ENCODE data around the gene MARS1. TPM values are rescaled to one million over a fixed set of nuclear protein-coding genes. Genes with fewer than 3 reads are reported as not detected.
A peak's percentile ranks its signal among the peaks of the same experiment; 100 is the strongest.

Gene MARS1
- total RNA-seq, 3 donors from 2014 or later (not counting 1 experiment from before 2014, with no cell fraction given): 200 to 237 (median 218) TPM

GRCh38 chr12:57523706-57524614 lies 36.1 kb downstream of the MARS1 start:
- Histone ChIP-seq H3K36me3 (ENCODE audit: control insufficient read depth, insufficient read depth, low read length) (peaks cover 35% of the 10 kb centered on the region), H3K27me3 (ENCODE audit: control insufficient read depth, insufficient read depth, low read length) (no peaks in the 10 kb centered on the region), H3K4me3 (ENCODE audit: low read length) (peak overlapping the region; percentile 71), H3K4me1 (ENCODE audit: control insufficient read depth, insufficient read depth, low read length) (peaks cover 53% of the 10 kb centered on the region), H3K27ac (ENCODE audit: low read length) (peak overlapping the region; percentile 79), H3K9me3 (ENCODE audit: control insufficient read depth, insufficient read depth, low read length) (no peaks in the 10 kb centered on the region)
- no peak for TF ChIP-seq CTCF (IDR thresholded peaks at IDR 0.05)
- Mint-ChIP-seq H3K4me3 (peak overlapping the region; percentile 91), H3K4me1 (peaks cover 24 to 74% of the 10 kb centered on the region in 2 donors), H3K9me3 (no peaks in the 10 kb centered on the region), H3K27ac (peak overlapping the region; percentile 86 to 99), H3K27me3 (ENCODE audit: low read depth in 2 of 2) (no peaks in the 10 kb centered on the region), H3K36me3 (no peaks in the 10 kb centered on the region)
- ATAC-seq (no peak), DNase-seq (peak in 1 of 2 donors; percentile 63)
- intact Hi-C loops (cut with micrococcal nuclease): loop anchor here (2.0 to 5.0 kb wide), 2 partner anchors 37 to 168 kb away; partner anchors contain the start of gene OS9
- 77% methylated on average over 14 of the region's 14 CpGs for WGBS (ENCODE audit: insufficient coverage)

GRCh38 chr12:57524814-57525614 lies 37.1 kb downstream of the MARS1 start:
- no peaks in the 10 kb centered on the region for H3K27me3 Mint-ChIP-seq (ENCODE audit: low read depth in 2 of 2)
- H3K4me3 ChIP-seq (ENCODE audit: low read length): no peak overlapping the region
- peaks cover 5% of the 10 kb centered on the region for H3K36me3 Mint-ChIP-seq
- no peak for DNase-seq
- peak overlapping the region; percentile 86 to 99 for H3K27ac Mint-ChIP-seq
- H3K27me3 ChIP-seq (ENCODE audit: control insufficient read depth, insufficient read depth, low read length): no peaks in the 10 kb centered on the region
- no peaks in the 10 kb centered on the region for H3K9me3 Mint-ChIP-seq
- H3K4me1 ChIP-seq (ENCODE audit: control insufficient read depth, insufficient read depth, low read length): peaks cover 42% of the 10 kb centered on the region
- H3K9me3 ChIP-seq (ENCODE audit: control insufficient read depth, insufficient read depth, low read length): no peaks in the 10 kb centered on the region
- no peak overlapping the region for H3K27ac ChIP-seq (ENCODE audit: low read length)
- peak overlapping the region; percentile 91 for H3K4me3 Mint-ChIP-seq
- 88% methylated on average over 11 of the region's 11 CpGs for WGBS (ENCODE audit: insufficient coverage)
- intact Hi-C loops (cut with micrococcal nuclease): loop anchor here (5.0 kb wide), 1 partner anchor 167 kb away; the partner anchor contains the start of gene OS9
- H3K36me3 ChIP-seq (ENCODE audit: control insufficient read depth, insufficient read depth, low read length): peaks cover 44% of the 10 kb centered on the region
- H3K4me1 Mint-ChIP-seq: peaks cover 18 to 70% of the 10 kb centered on the region in 2 donors
- ATAC-seq: no peak
- no peak for TF ChIP-seq CTCF (IDR thresholded peaks at IDR 0.05)

GRCh38 chr12:57525615-57526383 lies 37.9 kb downstream of the MARS1 start:
- Histone ChIP-seq H3K4me3 (ENCODE audit: low read length) (no peak overlapping the region), H3K4me1 (ENCODE audit: control insufficient read depth, insufficient read depth, low read length) (peaks cover 40% of the 10 kb centered on the region), H3K36me3 (ENCODE audit: control insufficient read depth, insufficient read depth, low read length) (peaks cover 52% of the 10 kb centered on the region), H3K9me3 (ENCODE audit: control insufficient read depth, insufficient read depth, low read length) (no peaks in the 10 kb centered on the region), H3K27me3 (ENCODE audit: control insufficient read depth, insufficient read depth, low read length) (no peaks in the 10 kb centered on the region), H3K27ac (ENCODE audit: low read length) (no peak overlapping the region)
- no peak overlapping the region for H3K4me3 Mint-ChIP-seq
- DNase-seq (no peak), ATAC-seq (no peak)
- no peaks in the 10 kb centered on the region for H3K9me3 Mint-ChIP-seq
- intact Hi-C loops (cut with micrococcal nuclease): no loop called here
- H3K27me3 Mint-ChIP-seq (ENCODE audit: low read depth in 2 of 2): no peaks in the 10 kb centered on the region
- peak overlapping the region in 1 of 2 donors; percentile 99 for H3K27ac Mint-ChIP-seq
- peaks cover 18 to 62% of the 10 kb centered on the region in 2 donors for H3K4me1 Mint-ChIP-seq
- WGBS (ENCODE audit: insufficient coverage): 92% methylated on average over 16 of the region's 16 CpGs
- no peak for TF ChIP-seq CTCF (IDR thresholded peaks at IDR 0.05)
- H3K36me3 Mint-ChIP-seq: peaks cover 8% of the 10 kb centered on the region
